Stimulated activated CD4-positive, alpha-beta T cell treated with anti-CD3 and anti-CD28 coated beads, Interleukin-2, amount 100 ng/mL, for 48 hours (primary cell): Measurements from ENCODE around the gene LDHAL6B.
"Not testable (repeated sequence)": the region's sequence is repeated elsewhere in the genome, so short reads cannot be mapped to it uniquely, and the experiment has no call there.

Experiments
- DNase-seq, 2 donors: peaks; one replicate each; pipeline ENCODE4 v3.0.0-alpha.2; 2020

The LDHAL6B gene

DNA sequence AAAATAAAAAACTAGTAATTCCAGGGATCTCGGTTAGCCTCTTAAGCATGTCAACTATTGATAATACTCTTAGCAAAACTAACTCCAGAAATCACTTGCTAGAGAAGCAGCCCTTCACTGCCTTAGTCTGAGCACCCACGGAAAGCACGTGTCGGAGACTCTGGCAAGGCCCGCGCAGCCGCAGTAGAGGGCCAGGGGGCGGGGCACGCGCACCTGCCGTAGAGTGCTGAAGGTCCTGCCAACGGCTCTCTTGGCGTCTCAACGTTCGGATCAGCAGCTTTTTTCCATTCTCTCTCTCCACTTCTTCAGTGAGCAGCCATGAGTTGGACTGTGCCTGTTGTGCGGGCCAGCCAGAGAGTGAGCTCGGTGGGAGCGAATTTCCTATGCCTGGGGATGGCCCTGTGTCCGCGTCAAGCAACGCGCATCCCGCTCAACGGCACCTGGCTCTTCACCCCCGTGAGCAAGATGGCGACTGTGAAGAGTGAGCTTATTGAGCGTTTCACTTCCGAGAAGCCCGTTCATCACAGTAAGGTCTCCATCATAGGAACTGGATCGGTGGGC lies at the start of gene LDHAL6B:
TSS of gene LDHAL6B (plus strand) at position 221 of the 561 bp plus-strand sequence. CDS start at position 319, 98 bp downstream.
- DNase-seq = no peak

GRCh38 chr15:59157396-59157795 lies 49.2 kb upstream of the LDHAL6B start:
- DNase-seq = no peak

GRCh38 chr15:59157840-59158700 lies 48.6 kb upstream of the LDHAL6B start:
- DNase-seq = no peak

GRCh38 chr15:59158701-59159034 lies 48.0 kb upstream of the LDHAL6B start:
- DNase-seq = no peak

DNA sequence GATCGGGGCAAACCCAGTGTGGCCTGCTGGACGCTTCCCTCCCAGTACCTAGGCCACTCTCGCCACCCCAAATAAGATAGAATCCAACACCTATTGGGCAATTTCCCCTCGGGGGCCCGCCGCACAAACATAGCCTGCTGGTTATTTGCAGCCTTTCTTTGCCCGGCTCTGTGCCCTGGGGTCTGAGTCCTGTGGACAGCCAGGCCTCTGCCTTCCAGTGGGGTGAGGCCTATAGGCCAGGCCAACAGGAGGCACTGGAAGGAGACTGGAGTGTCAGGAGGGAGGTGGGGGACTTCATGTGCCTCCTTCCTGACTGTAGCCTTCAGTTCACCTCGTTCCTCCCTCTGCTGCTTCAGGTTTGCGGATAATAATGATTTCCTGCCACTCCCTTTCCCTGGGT lies 47.4 kb upstream of the LDHAL6B start:
- no peak for DNase-seq

DNA sequence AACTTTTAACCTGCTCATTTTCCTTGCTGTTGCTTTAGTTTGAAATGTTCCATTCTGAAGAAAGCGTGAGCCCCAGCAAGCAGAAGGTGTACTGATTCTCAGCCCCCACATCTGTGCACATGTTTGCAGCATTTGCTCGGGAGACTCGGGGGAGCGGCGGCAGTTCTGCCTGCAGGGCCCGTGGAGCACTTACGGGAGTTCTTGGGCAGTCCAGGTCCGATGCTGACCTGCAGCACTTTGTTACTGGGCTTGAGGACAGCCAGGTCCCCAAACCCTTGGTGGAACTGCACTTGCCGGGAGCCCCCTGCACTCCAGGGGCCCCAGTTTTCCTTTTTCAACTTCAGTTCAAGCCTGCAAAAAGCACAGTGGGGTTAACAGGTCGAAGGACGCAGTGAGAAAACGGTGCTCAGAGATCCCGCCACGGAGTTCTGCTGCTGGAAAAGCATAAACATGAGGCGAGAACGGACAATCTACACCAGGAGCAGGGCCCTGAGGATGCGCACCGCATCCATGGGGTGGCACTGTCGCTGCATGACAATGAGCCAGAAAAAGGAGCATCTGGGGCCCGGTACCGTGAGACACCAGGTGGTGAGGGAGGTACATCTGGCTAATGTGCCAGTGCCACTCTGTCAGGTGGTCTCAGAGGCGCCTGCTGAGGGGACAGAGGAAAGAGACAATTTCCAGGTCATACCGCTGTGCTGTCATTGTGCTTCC lies 45.6 kb upstream of the LDHAL6B start:
- peak; percentile 17 to 19 for DNase-seq

DNA sequence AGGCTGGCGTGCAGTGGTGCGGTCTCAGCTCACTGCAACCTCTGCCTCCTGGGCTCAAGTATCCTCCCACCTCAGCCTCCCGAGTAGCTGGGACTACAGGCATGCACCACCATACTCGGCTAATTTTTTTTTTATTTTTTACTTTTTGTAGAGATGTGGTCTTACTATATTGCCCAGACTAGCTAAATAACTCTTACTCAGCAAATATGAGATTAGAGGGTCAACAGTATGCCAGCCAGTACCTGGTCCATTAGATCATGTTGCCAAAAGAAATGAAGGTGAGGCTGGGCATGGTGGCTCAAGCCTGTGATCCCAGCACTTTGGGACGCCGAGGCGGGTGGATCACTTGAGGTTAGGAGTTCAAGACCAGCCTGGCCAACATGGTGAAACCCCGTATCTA lies 44.6 kb upstream of the LDHAL6B start:
- DNase-seq = not testable (repeated sequence)

DNA sequence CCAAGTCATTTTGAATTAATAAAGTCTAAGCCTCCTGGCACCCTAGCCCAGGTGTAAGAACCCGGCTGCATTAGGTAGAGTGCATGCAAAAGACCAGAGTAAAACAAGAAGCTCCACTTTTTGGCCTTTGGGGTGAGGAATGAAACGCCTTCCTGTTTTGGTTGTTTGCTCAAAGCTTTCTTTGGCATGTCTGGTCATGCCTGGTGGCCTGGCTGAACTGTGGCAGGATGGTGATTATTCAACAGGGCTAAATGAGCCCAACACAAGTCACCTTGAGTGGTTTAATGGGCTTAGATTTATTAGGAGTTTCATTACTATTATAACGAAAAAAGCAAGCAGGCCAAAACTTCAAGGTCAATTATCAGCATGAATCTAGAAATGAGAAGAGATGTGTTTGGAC lies 40.9 kb upstream of the LDHAL6B start:
- no peak for DNase-seq

DNA sequence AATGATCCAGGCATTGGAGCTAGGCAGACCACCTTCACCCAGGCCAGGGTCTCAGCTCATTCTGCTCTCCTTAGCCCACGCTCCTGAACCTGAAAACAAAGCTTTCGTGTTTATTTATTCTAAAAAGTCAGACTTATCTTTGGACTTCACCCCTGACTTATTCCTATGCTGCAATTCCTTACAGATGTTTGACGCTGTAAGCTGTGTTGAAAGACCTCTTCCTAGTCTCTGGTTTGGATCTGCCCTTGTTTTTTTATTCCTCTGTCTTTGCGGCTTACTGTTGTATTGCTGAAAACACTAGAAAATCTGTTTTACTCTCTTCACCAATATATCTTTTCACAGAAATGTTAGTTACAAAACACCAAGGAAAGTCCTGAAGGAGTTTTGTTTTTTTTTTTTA lies 40.5 kb upstream of the LDHAL6B start:
- no peak for DNase-seq

DNA sequence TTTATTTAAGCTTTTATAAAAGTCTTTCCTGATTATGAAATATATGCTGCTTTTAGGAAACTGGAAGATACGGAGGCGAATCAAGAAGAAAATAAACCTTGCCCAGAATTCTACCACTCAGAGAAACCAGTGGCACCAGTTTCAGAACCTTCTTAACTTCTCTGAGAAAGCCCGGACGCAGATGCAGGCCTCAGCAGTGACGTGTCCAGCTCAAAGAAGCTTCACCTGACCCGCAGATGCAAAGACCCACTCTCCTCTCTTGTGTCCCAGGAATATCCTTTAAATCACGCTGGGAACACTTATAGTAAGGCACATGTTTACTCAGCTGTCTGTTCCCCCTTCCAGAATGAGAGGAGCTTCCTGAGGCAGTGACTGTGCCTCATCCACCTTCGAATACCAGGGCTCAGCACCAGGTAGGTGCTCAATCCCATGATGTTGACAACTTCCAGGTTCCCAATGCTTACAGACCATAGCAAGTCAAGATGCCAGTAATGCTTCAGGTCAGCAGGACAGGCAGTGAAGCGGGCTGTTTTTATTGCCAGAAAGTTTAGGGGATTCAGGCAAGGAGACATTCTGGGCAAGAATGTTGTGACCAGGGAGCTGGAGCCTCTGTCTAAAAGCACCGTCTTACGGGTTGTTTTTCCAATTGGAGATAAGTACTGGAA lies 39.9 kb upstream of the LDHAL6B start:
- no peak for DNase-seq

DNA sequence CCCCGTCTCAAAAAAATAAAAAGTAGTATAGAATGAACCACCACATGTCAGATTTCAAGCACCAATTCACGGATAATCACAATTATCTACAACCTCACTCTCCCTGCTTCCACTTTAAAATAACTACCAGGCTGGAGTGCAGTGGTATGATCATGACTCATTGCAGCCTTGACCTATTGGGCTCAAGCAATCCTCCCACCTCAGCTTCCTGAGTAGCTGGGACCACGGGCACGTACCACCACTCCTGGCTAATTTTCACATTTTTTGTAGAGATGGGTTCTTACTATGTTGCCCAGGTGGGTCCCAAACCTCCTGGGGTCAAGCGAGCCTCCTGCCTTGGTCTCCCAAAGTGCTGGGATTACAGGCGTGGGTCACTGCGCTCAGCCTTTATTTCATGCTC lies 38.1 kb upstream of the LDHAL6B start:
- DNase-seq = no peak

DNA sequence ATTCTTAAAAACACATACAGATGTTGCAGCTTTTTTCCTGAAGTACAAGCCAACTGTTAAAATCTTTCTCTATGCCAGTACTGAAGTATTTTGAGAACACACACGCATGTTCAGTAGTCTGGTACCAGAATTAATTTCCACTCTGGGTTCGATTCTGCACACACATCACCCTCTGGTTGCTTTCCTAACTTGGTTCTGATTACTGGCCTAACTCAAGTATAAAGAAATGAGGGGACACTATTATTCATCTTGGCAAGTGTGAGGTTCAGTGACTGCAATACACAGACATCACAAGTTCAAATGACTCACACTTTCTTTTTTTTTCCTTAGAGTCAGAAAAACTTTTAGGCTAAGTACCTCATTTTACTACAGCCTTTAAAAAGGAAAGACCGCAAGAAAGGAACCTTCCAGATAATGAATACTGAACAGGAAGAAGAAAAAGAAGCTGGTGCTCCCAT lies 37.4 kb upstream of the LDHAL6B start:
- no peak for DNase-seq

DNA sequence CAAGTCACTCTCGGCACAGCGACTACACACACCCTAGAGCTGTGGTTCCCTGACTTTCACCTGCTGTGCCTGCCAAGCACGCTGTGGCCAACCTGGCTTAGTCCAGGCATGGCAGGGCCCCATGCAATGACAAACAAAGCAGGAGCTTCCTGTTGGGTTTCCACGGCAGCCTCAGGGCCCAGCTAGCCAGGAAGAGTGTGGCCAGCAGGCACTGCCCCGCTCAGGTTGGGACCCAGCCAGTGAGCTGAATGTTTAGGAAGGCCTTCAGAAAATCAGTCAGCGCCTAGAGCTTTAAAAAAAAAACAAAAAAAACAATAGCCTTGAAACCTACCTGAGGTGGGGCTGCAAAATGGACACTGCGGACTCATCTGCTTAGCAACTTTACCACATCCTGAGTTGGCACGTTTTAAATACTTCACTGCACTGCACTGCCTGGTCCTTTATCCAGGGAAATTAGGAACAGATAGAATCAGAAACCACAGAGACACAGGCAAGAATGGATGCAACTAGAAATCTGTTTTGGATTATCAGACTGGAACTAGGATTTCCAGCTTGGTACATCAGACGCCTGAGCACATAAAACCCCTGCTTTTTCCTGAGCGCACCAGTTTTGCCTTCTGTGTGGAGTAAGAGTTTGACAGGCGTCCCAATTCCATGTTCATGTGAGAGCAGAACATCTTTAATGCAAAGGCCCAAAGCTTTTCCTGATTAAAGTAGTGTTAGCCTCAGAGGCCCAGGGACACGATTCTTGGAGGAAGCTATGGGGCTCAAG lies 36.2 kb upstream of the LDHAL6B start:
- DNase-seq = no peak

DNA sequence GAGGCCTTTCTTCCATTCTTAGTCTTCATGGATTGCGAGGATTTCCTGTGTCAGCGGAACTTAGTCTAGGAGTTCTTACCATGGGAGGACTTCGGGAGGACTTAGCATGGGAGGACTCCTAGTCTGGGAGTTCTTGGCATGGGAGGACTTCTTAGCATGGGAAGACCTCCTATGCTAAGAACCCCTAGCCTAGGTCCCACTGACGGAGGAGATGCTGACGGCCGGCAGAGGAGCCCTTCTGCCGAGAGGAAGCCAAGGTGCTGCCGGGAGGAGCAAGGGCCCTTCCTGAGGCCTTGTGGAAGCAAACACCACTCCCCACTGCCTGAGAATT lies 35.6 kb upstream of the LDHAL6B start:
- no peak for DNase-seq

GRCh38 chr15:59172289-59172901 lies 34.2 kb upstream of the LDHAL6B start:
- no peak for DNase-seq

DNA sequence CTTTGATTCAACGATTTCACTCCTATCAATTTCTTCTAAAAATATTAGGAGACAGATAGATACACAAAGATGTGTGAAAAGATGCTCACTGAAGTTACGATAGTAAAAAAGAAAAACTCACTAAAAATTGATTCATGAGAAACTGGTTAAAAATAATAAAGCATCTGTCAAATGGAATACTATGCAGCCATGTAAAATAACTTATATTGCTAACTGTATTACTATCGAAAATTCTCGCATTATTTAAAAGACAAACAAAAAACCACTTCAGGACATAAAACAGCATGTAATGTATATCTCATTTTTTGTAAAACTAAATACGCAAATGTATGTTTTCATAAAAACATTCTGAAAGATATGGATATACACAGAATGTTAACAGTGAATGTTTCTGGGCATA lies 33.4 kb upstream of the LDHAL6B start:
- no peak for DNase-seq

- DNase-seq = no peak
Observed at GRCh38 chr15:59174151-59174834, 32.4 kb upstream of the LDHAL6B start.

GRCh38 chr15:59174835-59175831 lies 31.5 kb upstream of the LDHAL6B start:
- DNase-seq = peak; percentile 35 to 43

GRCh38 chr15:59176653-59177316 lies 29.9 kb upstream of the LDHAL6B start:
- no peak for DNase-seq

GRCh38 chr15:59177317-59177660 lies 29.4 kb upstream of the LDHAL6B start:
- DNase-seq = no peak
